PC-3 (cell line): Measurements from ENCODE around the gene MSI2.

ENCODE experiments used
- CTCF ChIP-seq: fragments of 300-600 bp; sonication (generic); conservative IDR thresholded peaks from 2 replicates; pipeline ENCODE4 v1.5.1; 2017; ENCODE audit warnings: antibody characterized with exemption, low read depth, mild to moderate bottlenecking, low read length
- EZH2 ChIP-seq: fragments of 300-600 bp; sonication (generic); IDR thresholded peaks from one replicate; pipeline ENCODE4 v1.6.1; 2017; ENCODE audit warnings: antibody characterized with exemption, mild to moderate bottlenecking, low read length; ENCODE audit not compliant: unreplicated experiment
- EZH2phosphoT487 ChIP-seq: fragments of 300-600 bp; sonication (generic); IDR thresholded peaks from 2 replicates; pipeline ENCODE4 v1.6.1; 2018; ENCODE audit warnings: mild to moderate bottlenecking, antibody characterized with exemption, low read length, borderline replicate concordance

GRCh38 chr17:57327176-57327970 lies 71.0 kb downstream of the MSI2 start:
- TF ChIP-seq CTCF (no peak), EZH2phosphoT487 (no peak), EZH2 (no peak)
